Liver (tissue), 9 donors: ENCODE measurements around the gene ZNF813. TPM values are rescaled to one million over a fixed set of nuclear protein-coding genes. Genes with fewer than 3 reads are reported as not detected.
"Not testable (repeated sequence)": the region's sequence is repeated elsewhere in the genome, so short reads cannot be mapped to it uniquely, and the experiment has no call there.

Source experiments
- DNase-seq: peaks from one replicate; pipeline ENCODE4 v3.0.0-alpha.2; 2017; ENCODE audit warnings: low spot score
- H3K27ac ChIP-seq, 2 donors: one replicate each; pipeline ENCODE4 v1.7.0; 2013; ENCODE audit warnings: inconsistent platforms in 2 of 2, low read length in 2 of 2, control low read depth in 1 of 2, low read depth in 1 of 2, mild to moderate bottlenecking in 1 of 2
- H3K27me3 ChIP-seq, 4 donors: one replicate each; pipeline versions ENCODE4 v1.6.1 to v1.7.0; 2013; ENCODE audit warnings: low read length in 3 of 4, inconsistent platforms in 1 of 4, mild to moderate bottlenecking in 1 of 4, moderate library complexity in 1 of 4; ENCODE audit not compliant: control insufficient read depth in 4 of 4, insufficient read depth in 4 of 4
- H3K36me3 ChIP-seq, 4 donors: one replicate each; pipeline versions ENCODE4 v1.6.1 to v1.7.0; 2013; ENCODE audit warnings: low read length in 3 of 4, mild to moderate bottlenecking in 3 of 4, low read depth in 1 of 4, moderate library complexity in 1 of 4; ENCODE audit not compliant: control insufficient read depth in 4 of 4, insufficient read depth in 3 of 4
- H3K4me1 ChIP-seq, 4 donors: one replicate each; pipeline versions ENCODE4 v1.6.1 to v1.7.0; 2013; ENCODE audit warnings: low read length in 3 of 4, mild to moderate bottlenecking in 3 of 4, moderate library complexity in 1 of 4; ENCODE audit not compliant: control insufficient read depth in 4 of 4, insufficient read depth in 4 of 4
- H3K4me3 ChIP-seq, 3 donors: one replicate each; pipeline versions ENCODE4 v1.6.1 to v1.7.0; 2013; ENCODE audit warnings: low read length in 3 of 3, control low read depth in 1 of 3, low read depth in 1 of 3, mild to moderate bottlenecking in 1 of 3
- H3K9ac ChIP-seq, 2 donors: one replicate each; pipeline ENCODE4 v1.7.0; 2013; ENCODE audit warnings: low read length in 2 of 2, mild to moderate bottlenecking in 2 of 2, moderate library complexity in 2 of 2, control low read depth in 1 of 2, low read depth in 1 of 2
- H3K9me3 ChIP-seq, 4 donors: one replicate each; pipeline versions ENCODE4 v1.6.1 to v1.7.0; 2013; ENCODE audit warnings: low read length in 3 of 4; ENCODE audit not compliant: control insufficient read depth in 4 of 4
- EGR1 ChIP-seq, 2 donors: IDR thresholded peaks; 2 replicates each; pipeline ENCODE4 v1.6.1; 2016 to 2018; ENCODE audit warnings: antibody characterized with exemption in 2 of 2, low read depth in 2 of 2
- FOXA1 ChIP-seq: IDR thresholded peaks from 2 replicates; pipeline ENCODE4 v1.6.1; 2016; ENCODE audit warnings: antibody characterized with exemption
- GABPA ChIP-seq, 2 donors: IDR thresholded peaks in 1 of 2; conservative IDR thresholded peaks in 1 of 2; 2 replicates each; pipeline ENCODE4 v1.6.1; 2016; ENCODE audit warnings: antibody characterized with exemption in 2 of 2, mild to moderate bottlenecking in 1 of 2, moderate library complexity in 1 of 2
- HNF4G ChIP-seq: IDR thresholded peaks from 2 replicates; pipeline ENCODE4 v1.6.1; 2016; ENCODE audit warnings: antibody characterized with exemption
- JUND ChIP-seq, 2 donors: IDR thresholded peaks; 2 replicates each; pipeline ENCODE4 v1.6.1; 2016; ENCODE audit warnings: antibody characterized with exemption in 2 of 2
- MAX ChIP-seq: IDR thresholded peaks from 2 replicates; pipeline ENCODE4 v1.6.1; 2016; ENCODE audit warnings: antibody characterized with exemption
- NR2F2 ChIP-seq: IDR thresholded peaks from 2 replicates; pipeline ENCODE4 v1.6.1; 2016; ENCODE audit warnings: antibody characterized with exemption
- RXRA ChIP-seq, 2 donors: IDR thresholded peaks; 2 replicates each; pipeline ENCODE4 v1.6.1; 2017 to 2018; ENCODE audit warnings: antibody characterized with exemption in 2 of 2, mild to moderate bottlenecking in 1 of 2
- SP1 ChIP-seq: IDR thresholded peaks from 2 replicates; pipeline ENCODE4 v1.6.1; 2018; ENCODE audit warnings: antibody characterized with exemption, mild to moderate bottlenecking
- TAF1 ChIP-seq: conservative IDR thresholded peaks from 2 replicates; pipeline ENCODE4 v1.6.1; 2016; ENCODE audit warnings: antibody characterized with exemption, mild to moderate bottlenecking
- ZBTB33 ChIP-seq: IDR thresholded peaks from 2 replicates; pipeline ENCODE4 v1.6.1; 2016; ENCODE audit warnings: antibody characterized with exemption
- WGBS: extraction: QIAGEN DNeasy Blood & Tissue Kit; methylation state at CpG from one replicate; pipeline ENCODE4 v1.1.7; 2013; 5-methylcytosine and 5-hydroxymethylcytosine counted together
- polyA plus RNA-seq, 2 donors: library from polyadenylated mRNA; stranded (reverse) in 1 of 2; unstranded in 1 of 2; fragments of 200-250 nt in 1 of 2; fragments of >200 nt in 1 of 2; fragmentation: Nextera tagmentation in 1 of 2; extraction: Ambion mirVana in 1 of 2; gene quantifications; one replicate each; pipeline versions ENCODE4 v1.2.1 to v1.2.3, GENCODE V29; 2013 to 2015
- total RNA-seq, 2 donors: library from RNA; depleted of rRNA; stranded (reverse); fragments of >200 nt; gene quantifications; one replicate each; pipeline ENCODE4 v1.2.3, GENCODE V29; 2014
- TF ChIP-seq, protein P1 (sequence below): IDR thresholded peaks from 2 replicates; pipeline ENCODE4 v1.6.1; 2016; ENCODE audit warnings: antibody characterized with exemption
- TF ChIP-seq, protein P2 (sequence below): fragments of 150-350 bp; IDR thresholded peaks from 2 replicates; pipeline ENCODE4 v1.5.1; 2017; ENCODE audit warnings: improper control_type of control experiment, low read depth, low read length; ENCODE audit not compliant: missing input control
- donor health status: healthy.
- donor health status: healthy.
- donor health status: healthy.
- donor health status: healthy.
- donor health status: healthy.

The ZNF813 gene
- total and polyA plus RNA-seq, 4 donors = 0.35 to 4.1 (median 1.2) TPM

GRCh38 chr19:53432088-53432661, 35.4 kb upstream of the ZNF813 start:
- peak; percentile 41 for DNase-seq
- Histone ChIP-seq H3K9ac (peak overlapping the region; percentile 41 to 81), H3K27ac (peak overlapping the region in 1 of 2 donors; percentile 75), H3K36me3 (peaks cover 0 to 14% (median 4%) of the 10 kb centered on the region in 4 donors), H3K9me3 (peaks cover 0 to 18% (median 3%) of the 10 kb centered on the region in 4 donors), H3K4me3 (peak overlapping the region; percentile 63 to 72 (median 65)), H3K27me3 (no peaks in the 10 kb centered on the region), H3K4me1 (peaks cover 0 to 5% (median 2%) of the 10 kb centered on the region in 4 donors)
- TF ChIP-seq MAX (no peak), HNF4G (no peak), NR2F2 (no peak), FOXA1 (no peak), RXRA (IDR thresholded peaks at IDR 0.05) (no peak), TAF1 (no peak), ZBTB33 (no peak), JUND (IDR thresholded peaks at IDR 0.05) (no peak), GABPA (IDR thresholded peaks at IDR 0.05 in 1 of 2, conservative IDR thresholded peaks at IDR 0.05 in 1 of 2) (no peak), SP1 (no peak), EGR1 (IDR thresholded peaks at IDR 0.05; ENCODE audit: low read depth in 2 of 2) (no peak)
- TF ChIP-seq, protein P1, sequence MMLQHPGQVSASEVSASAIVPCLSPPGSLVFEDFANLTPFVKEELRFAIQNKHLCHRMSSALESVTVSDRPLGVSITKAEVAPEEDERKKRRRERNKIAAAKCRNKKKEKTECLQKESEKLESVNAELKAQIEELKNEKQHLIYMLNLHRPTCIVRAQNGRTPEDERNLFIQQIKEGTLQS = no peak
- TF ChIP-seq, protein P2, sequence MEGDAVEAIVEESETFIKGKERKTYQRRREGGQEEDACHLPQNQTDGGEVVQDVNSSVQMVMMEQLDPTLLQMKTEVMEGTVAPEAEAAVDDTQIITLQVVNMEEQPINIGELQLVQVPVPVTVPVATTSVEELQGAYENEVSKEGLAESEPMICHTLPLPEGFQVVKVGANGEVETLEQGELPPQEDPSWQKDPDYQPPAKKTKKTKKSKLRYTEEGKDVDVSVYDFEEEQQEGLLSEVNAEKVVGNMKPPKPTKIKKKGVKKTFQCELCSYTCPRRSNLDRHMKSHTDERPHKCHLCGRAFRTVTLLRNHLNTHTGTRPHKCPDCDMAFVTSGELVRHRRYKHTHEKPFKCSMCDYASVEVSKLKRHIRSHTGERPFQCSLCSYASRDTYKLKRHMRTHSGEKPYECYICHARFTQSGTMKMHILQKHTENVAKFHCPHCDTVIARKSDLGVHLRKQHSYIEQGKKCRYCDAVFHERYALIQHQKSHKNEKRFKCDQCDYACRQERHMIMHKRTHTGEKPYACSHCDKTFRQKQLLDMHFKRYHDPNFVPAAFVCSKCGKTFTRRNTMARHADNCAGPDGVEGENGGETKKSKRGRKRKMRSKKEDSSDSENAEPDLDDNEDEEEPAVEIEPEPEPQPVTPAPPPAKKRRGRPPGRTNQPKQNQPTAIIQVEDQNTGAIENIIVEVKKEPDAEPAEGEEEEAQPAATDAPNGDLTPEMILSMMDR = no peak
- 1% methylated on average over 30 of the region's 30 CpGs for WGBS

GRCh38 chr19:53443809-53444208, 23.7 kb upstream of the ZNF813 start:
- not testable (repeated sequence) for DNase-seq, H3K27ac ChIP-seq, H3K9ac ChIP-seq, H3K4me3 ChIP-seq, H3K4me1 ChIP-seq, H3K27me3 ChIP-seq
- Histone ChIP-seq H3K9me3 (peaks cover 7 to 19% (median 12%) of the 10 kb centered on the region in 4 donors), H3K36me3 (peaks cover 3 to 22% (median 10%) of the 10 kb centered on the region in 4 donors)
- WGBS = 79% methylated on average over 2 of the region's 2 CpGs

- H3K27ac ChIP-seq, H3K9ac ChIP-seq, H3K27me3 ChIP-seq, H3K4me1 ChIP-seq, DNase-seq: not testable (repeated sequence)
- WGBS = 83% methylated on average over 5 of the region's 5 CpGs
- Histone ChIP-seq H3K4me3 (peak overlapping the region in 1 of 3 donors; percentile 49), H3K9me3 (peaks cover 10 to 27% (median 14%) of the 10 kb centered on the region in 4 donors), H3K36me3 (peaks cover 2 to 33% (median 15%) of the 10 kb centered on the region in 4 donors)
Observed at GRCh38 chr19:53447196-53447595, 20.3 kb upstream of the ZNF813 start.
